Tibial nerve (tissue), 4 donors: ENCODE measurements around the gene ARHGEF38.

ENCODE experiments used
- CTCF ChIP-seq, 5 experiments: fragments of 200-600 bp in 3 of 5; fragments of 450-650 bp in 2 of 5; sonication (generic) in 3 of 5; IDR thresholded peaks; one replicate each; pipeline ENCODE4 v1.5.1; 2016 to 2019; ENCODE audit warnings: antibody characterized with exemption in 5 of 5, mild to moderate bottlenecking in 3 of 5, moderate library complexity in 2 of 5
- EP300 ChIP-seq, 2 donors: sonication (generic); formaldehyde crosslinking; IDR thresholded peaks; one replicate each; pipeline ENCODE4 v1.6.1; 2017; ENCODE audit warnings: antibody characterized with exemption in 2 of 2, mild to moderate bottlenecking in 1 of 2
- POLR2A ChIP-seq, 2 donors: fragments of 450-650 bp; IDR thresholded peaks; one replicate each; pipeline ENCODE4 v1.6.1; 2017; ENCODE audit warnings: antibody characterized with exemption in 2 of 2, mild to moderate bottlenecking in 2 of 2, moderate library complexity in 2 of 2

- TF ChIP-seq POLR2A (IDR thresholded peaks at IDR 0.05) (no peak), CTCF (IDR thresholded peaks at IDR 0.05) (no peak), EP300 (IDR thresholded peaks at IDR 0.05) (no peak)
These were observed 134.2 kb downstream of the ARHGEF38 start for GRCh38 chr4:105686571-105686970.
